Endothelial cell of umbilical vein (primary cell): ENCODE measurements around the gene SCIN. TPM values are rescaled to one million over a fixed set of nuclear protein-coding genes. Genes with fewer than 3 reads are reported as not detected.
A peak's percentile ranks its signal among the peaks of the same experiment; 100 is the strongest.

ENCODE experiments used
- BruUV-seq: library from RNA; stranded (reverse); fragments of 400-500 nt; replicated peaks from 2 replicates; lab custom pipeline; 2021; lab: Mats Ljungman, UMichigan
- CTCF ChIA-PET: fragments of 300-600, 350-600 bp; sonication (Branson Sonifier 250); formaldehyde crosslinking; loops from one replicate; lab custom pipeline; 2021; ENCODE audit warnings: antibody characterized with exemption, inconsistent platforms; lab: Charles Lee
- POLR2A ChIA-PET: fragments of 300-600, 350-600 bp; sonication (Branson Sonifier 250); formaldehyde crosslinking; loops from one replicate; lab custom pipeline; 2021; ENCODE audit warnings: antibody characterized with exemption, inconsistent platforms; lab: Charles Lee
- DNase-seq: peaks from one replicate; pipeline ENCODE4 v3.0.0-alpha.2; 2011; ENCODE audit warnings: low read depth, low spot score
- FAIRE-seq: peaks from 2 replicates; lab custom pipeline; 2011; peaks lifted over from hg19 to GRCh38; lab: Jason Lieb, UNC
- H2AFZ ChIP-seq: 2 replicates; pipeline ENCODE4 v1.6.0; 2012; ENCODE audit warnings: low read depth, low read length, control low read depth, inconsistent platforms
- H3K27ac ChIP-seq: 2 replicates; pipeline ENCODE4 v1.5.1; 2011; ENCODE audit warnings: low read depth, mild to moderate bottlenecking, control low read depth, low read length, moderate library complexity; ENCODE audit not compliant: insufficient read depth
- H3K27me3 ChIP-seq, 2 experiments: 2 replicates each; pipeline versions ENCODE4 v1.6.0 to v1.6.1; 2011; ENCODE audit warnings: low read length in 2 of 2, mixed read lengths in 1 of 2; ENCODE audit not compliant: control insufficient read depth in 2 of 2, insufficient read depth in 2 of 2
- H3K36me3 ChIP-seq, 2 experiments: 2 replicates in 1 of 2; 3 replicates in 1 of 2; pipeline ENCODE4 v1.5.1; 2011; ENCODE audit warnings: low read length in 2 of 2, mild to moderate bottlenecking in 1 of 2, moderate library complexity in 1 of 2; ENCODE audit not compliant: control insufficient read depth in 2 of 2, insufficient read depth in 2 of 2; ENCODE audit errors: extremely low read depth in 1 of 2
- H3K4me1 ChIP-seq: 3 replicates; pipeline ENCODE4 v1.5.1; 2011; ENCODE audit warnings: mild to moderate bottlenecking, low read length; ENCODE audit not compliant: control insufficient read depth, insufficient read depth; ENCODE audit errors: extremely low read depth
- H3K4me2 ChIP-seq: 2 replicates; pipeline ENCODE4 v1.6.1; 2011; ENCODE audit warnings: low read length, control low read depth, mixed read lengths; ENCODE audit not compliant: insufficient read depth
- H3K4me3 ChIP-seq, 3 experiments: fragments of 200-600 bp in 1 of 3; sonication (generic), shearing (Covaris generic) in 1 of 3; replicated peaks in 1 of 3; 2 replicates each; pipeline ENCODE4 v1.5.1; 2011 to 2016; ENCODE audit warnings: control low read depth in 3 of 3, low read length in 3 of 3, mild to moderate bottlenecking in 2 of 3, inconsistent platforms in 1 of 3, low read depth in 1 of 3, moderate library complexity in 1 of 3; ENCODE audit not compliant: insufficient read depth in 1 of 3
- H3K79me2 ChIP-seq: 2 replicates; pipeline ENCODE4 v1.6.0; 2012; ENCODE audit warnings: low read length, inconsistent platforms; ENCODE audit not compliant: control insufficient read depth, insufficient read depth
- H3K9ac ChIP-seq: replicated peaks from 2 replicates; pipeline ENCODE3; 2011; ENCODE audit warnings: low read length, control low read depth; ENCODE audit not compliant: insufficient read depth; ENCODE audit errors: extremely low read depth
- H3K9me1 ChIP-seq: replicated peaks from 3 replicates; pipeline ENCODE4 v1.6.0; 2011; ENCODE audit warnings: mild to moderate bottlenecking, low read length; ENCODE audit not compliant: control insufficient read depth, insufficient read depth; ENCODE audit errors: extremely low read depth
- H3K9me3 ChIP-seq: replicated peaks from 2 replicates; pipeline ENCODE4 v1.5.1; 2012; ENCODE audit warnings: low read length, inconsistent platforms; ENCODE audit not compliant: control insufficient read depth, insufficient read depth
- H4K20me1 ChIP-seq: replicated peaks from 2 replicates; pipeline ENCODE3; 2011; ENCODE audit warnings: mild to moderate bottlenecking, low read length; ENCODE audit not compliant: control insufficient read depth, insufficient read depth; ENCODE audit errors: extremely low read depth
- CTCF ChIP-seq, 2 donors: IDR thresholded peaks; 1 replicate in 1 of 2; 2 replicates in 1 of 2; pipeline ENCODE4 v1.5.1; 2011; ENCODE audit warnings: low read length in 2 of 2, mild to moderate bottlenecking in 2 of 2, moderate library complexity in 2 of 2, control low read depth in 1 of 2, inconsistent platforms in 1 of 2, low read depth in 1 of 2; ENCODE audit not compliant: insufficient read depth in 1 of 2; ENCODE audit errors: extremely low read depth in 1 of 2
- EZH2 ChIP-seq: IDR thresholded peaks from 2 replicates; pipeline ENCODE4 v1.6.1; 2012; ENCODE audit warnings: borderline replicate concordance, low read depth, mild to moderate bottlenecking, moderate library complexity, low read length, inconsistent platforms; ENCODE audit not compliant: severe bottlenecking
- FOS ChIP-seq: IDR thresholded peaks from 2 replicates; pipeline ENCODE4 v1.6.1; 2011; ENCODE audit warnings: mild to moderate bottlenecking, low read length, moderate library complexity, borderline replicate concordance; ENCODE audit not compliant: insufficient read depth
- GATA2 ChIP-seq: IDR thresholded peaks from 2 replicates; pipeline ENCODE4 v1.7.0; 2011; ENCODE audit warnings: low read depth, mild to moderate bottlenecking, moderate library complexity, mixed read lengths, low read length; ENCODE audit not compliant: insufficient read length, insufficient read depth
- JUN ChIP-seq: IDR thresholded peaks from 2 replicates; pipeline ENCODE4 v1.6.1; 2011; ENCODE audit warnings: borderline replicate concordance, low read depth; ENCODE audit not compliant: insufficient read length, insufficient read depth
- MAX ChIP-seq: IDR thresholded peaks from 2 replicates; pipeline ENCODE4 v1.6.1; 2011; ENCODE audit not compliant: insufficient read depth, insufficient read length
- POLR2A ChIP-seq: IDR thresholded peaks from 2 replicates; pipeline ENCODE4 v1.6.1; 2012; ENCODE audit warnings: low read depth, mild to moderate bottlenecking, control low read depth, low read length
- POLR2AphosphoS5 ChIP-seq: IDR thresholded peaks from 2 replicates; pipeline ENCODE4 v1.6.1; 2012; ENCODE audit warnings: low read depth, mild to moderate bottlenecking, control low read depth, low read length, moderate library complexity; ENCODE audit not compliant: insufficient read depth
- dilution Hi-C: fragments of 300-500 bp; cut with MboI; formaldehyde crosslinking; loops from one replicate; pipeline ENCODE4 v1.15.0; 2019; ENCODE audit warnings: low sequenced_read_pairs; ENCODE audit not compliant: extremely low pct_ligation_motif_present
- intact Hi-C: fragments of 100-400 bp; cut with micrococcal nuclease; formaldehyde crosslinking; loops from one replicate; pipeline ENCODE4 v1.10.0; 2022
- polyA plus RNA-seq, 4 experiments: library from polyadenylated mRNA; depleted of rRNA in 3 of 4; stranded (reverse) in 3 of 4; unstranded in 1 of 4; fragments of >200 nt; gene quantifications; 2 replicates each; pipeline versions ENCODE4 v1.2.1 to v1.2.3, GENCODE V29; 2011 to 2012; ENCODE audit warnings: missing spikeins in 1 of 4
- total RNA-seq: library from RNA; stranded (reverse); gene quantifications from 2 replicates; pipeline ENCODE4 v1.2.3, GENCODE V29; 2021

Gene SCIN
- total and polyA plus RNA-seq, 2 donors (not counting 3 experiments of a cell fraction or from before 2014, with no cell fraction given) = 0.07 to 0.69 TPM

- Histone ChIP-seq H3K27ac (no peak overlapping the region), H4K20me1 (no peaks in the 10 kb centered on the region), H3K4me2 (no peak overlapping the region), H3K79me2 (no peaks in the 10 kb centered on the region), H3K36me3 (no peaks in the 10 kb centered on the region), H3K9ac (no peak overlapping the region), H3K4me1 (no peaks in the 10 kb centered on the region), H3K27me3 (no peaks in the 10 kb centered on the region), H3K4me3 (no peak overlapping the region), H2AFZ (no peak overlapping the region), H3K9me1 (peaks cover 2% of the 10 kb centered on the region), H3K9me3 (no peaks in the 10 kb centered on the region)
- TF ChIP-seq FOS (no peak), GATA2 (no peak), CTCF (IDR thresholded peaks at IDR 0.05; ENCODE audit: extremely low read depth in 1 of 2, insufficient read depth in 1 of 2, low read depth in 1 of 2, low read length in 2 of 2) (no peak), MAX (no peak), POLR2A (no peak), JUN (no peak), EZH2 (no peak), POLR2AphosphoS5 (no peak)
- FAIRE-seq = peak; percentile 46
- ChIA-PET POLR2A (no interaction called here), CTCF (interaction anchor here (0.8 kb wide), 1 partner anchor 8 kb away, joined by 3 read pairs; no protein-coding TSS in a partner anchor)
- intact Hi-C loops = no loop called here
- no TSS peak for BruUV-seq
- dilution Hi-C loops = no loop called here
- DNase-seq = no peak
Observed at GRCh38 chr7:12549106-12549505, 21.4 kb upstream of the SCIN start.
